Measurements from ENCODE around the gene ELOVL7.
"Not testable (repeated sequence)": the region's sequence is repeated elsewhere in the genome, so short reads cannot be mapped to it uniquely, and the experiment has no call there.

Gene ELOVL7

GRCh38 chr5:60792438-60792837, 51.6 kb downstream of the ELOVL7 start:
- DNase-seq, result no peak

GRCh38 chr5:60789551-60789950, 54.5 kb downstream of the ELOVL7 start:
- no peak for DNase-seq

- DNase-seq, result no peak
These were observed 55.1 kb downstream of the ELOVL7 start for GRCh38 chr5:60788863-60789513.

GRCh38 chr5:60779466-60779865, 64.6 kb downstream of the ELOVL7 start:
- DNase-seq, result no peak

GRCh38 chr5:60776343-60776742, 67.7 kb downstream of the ELOVL7 start:
- DNase-seq, result no peak

- no peak for DNase-seq
These were observed 78.9 kb downstream of the ELOVL7 start for GRCh38 chr5:60765019-60765709.

- no peak for DNase-seq
These were observed 81.0 kb downstream of the ELOVL7 start for GRCh38 chr5:60763061-60763460.

- DNase-seq, result no peak
These were observed 89.6 kb downstream of the ELOVL7 start for GRCh38 chr5:60754495-60754894.

- no peak for DNase-seq
These were observed 99.4 kb downstream of the ELOVL7 start for GRCh38 chr5:60744682-60745081.

- no peak for DNase-seq
These were observed 100.4 kb downstream of the ELOVL7 start for GRCh38 chr5:60743511-60744314.

GRCh38 chr5:60740322-60740721, 103.7 kb downstream of the ELOVL7 start:
- no peak for DNase-seq

- no peak for DNase-seq
These were observed 105.1 kb downstream of the ELOVL7 start for GRCh38 chr5:60738933-60739332.

- DNase-seq, result no peak
These were observed 105.6 kb downstream of the ELOVL7 start for GRCh38 chr5:60738461-60738860.

GRCh38 chr5:60730858-60731257, 113.2 kb downstream of the ELOVL7 start:
- DNase-seq, result not testable (repeated sequence)

- no peak for DNase-seq
These were observed 116.9 kb downstream of the ELOVL7 start for GRCh38 chr5:60727033-60727679.

- DNase-seq, result no peak
These were observed 119.9 kb downstream of the ELOVL7 start for GRCh38 chr5:60724126-60724525.

GRCh38 chr5:60722416-60722815, 121.7 kb downstream of the ELOVL7 start:
- DNase-seq, result no peak

- DNase-seq, result no peak
These were observed 124.7 kb downstream of the ELOVL7 start for GRCh38 chr5:60719329-60719728.

- DNase-seq, result no peak
These were observed 125.7 kb downstream of the ELOVL7 start for GRCh38 chr5:60718166-60718892.

- not testable (repeated sequence) for DNase-seq
These were observed 128.7 kb downstream of the ELOVL7 start for GRCh38 chr5:60715201-60715928.

- no peak for DNase-seq
These were observed 131.1 kb downstream of the ELOVL7 start for GRCh38 chr5:60712950-60713349.

GRCh38 chr5:60711892-60712291, 132.2 kb downstream of the ELOVL7 start:
- not testable (repeated sequence) for DNase-seq
